Large intestine (tissue), 3 donors: Measurements from ENCODE around the gene PCLO. TPM values are rescaled to one million over a fixed set of nuclear protein-coding genes. Genes with fewer than 3 reads are reported as not detected.
"Not testable (repeated sequence)": the region's sequence is repeated elsewhere in the genome, so short reads cannot be mapped to it uniquely, and the experiment has no call there.

Experiments
- DNase-seq, 2 donors: peaks; one replicate each; pipeline versions ENCODE4 v3.0.0 to v3.0.0-alpha.2; 2013
- H3K27ac ChIP-seq: one replicate; pipeline ENCODE4 v1.5.1; 2013; ENCODE audit warnings: low read length
- H3K27me3 ChIP-seq: 2 replicates; pipeline ENCODE4 v1.6.1; 2013; ENCODE audit warnings: low read length; ENCODE audit not compliant: control insufficient read depth, insufficient read depth
- H3K36me3 ChIP-seq: 2 replicates; pipeline ENCODE4 v1.6.1; 2013; ENCODE audit warnings: low read length; ENCODE audit not compliant: control insufficient read depth, insufficient read depth
- H3K4me1 ChIP-seq: one replicate; pipeline ENCODE4 v1.6.1; 2013; ENCODE audit warnings: low read length; ENCODE audit not compliant: control insufficient read depth, insufficient read depth
- H3K4me3 ChIP-seq: one replicate; pipeline ENCODE4 v1.5.1; 2013; ENCODE audit warnings: low read length
- H3K9me3 ChIP-seq: one replicate; pipeline ENCODE4 v1.6.1; 2013; ENCODE audit warnings: mild to moderate bottlenecking, low read depth, low read length, moderate library complexity; ENCODE audit not compliant: control insufficient read depth
- WGBS: methylation state at CpG from one replicate; pipeline ENCODE4 v1.1.5; 2013; ENCODE audit warnings: low lambda C conversion rate; ENCODE audit not compliant: insufficient coverage; 5-methylcytosine and 5-hydroxymethylcytosine counted together
- polyA plus RNA-seq: library from polyadenylated mRNA; unstranded; fragments of 120-200 nt; gene quantifications from one replicate; pipeline ENCODE4 v1.2.1, GENCODE V29; 2013

The PCLO gene
- polyA plus RNA-seq, 1 donor: 10.7 TPM

DNA sequence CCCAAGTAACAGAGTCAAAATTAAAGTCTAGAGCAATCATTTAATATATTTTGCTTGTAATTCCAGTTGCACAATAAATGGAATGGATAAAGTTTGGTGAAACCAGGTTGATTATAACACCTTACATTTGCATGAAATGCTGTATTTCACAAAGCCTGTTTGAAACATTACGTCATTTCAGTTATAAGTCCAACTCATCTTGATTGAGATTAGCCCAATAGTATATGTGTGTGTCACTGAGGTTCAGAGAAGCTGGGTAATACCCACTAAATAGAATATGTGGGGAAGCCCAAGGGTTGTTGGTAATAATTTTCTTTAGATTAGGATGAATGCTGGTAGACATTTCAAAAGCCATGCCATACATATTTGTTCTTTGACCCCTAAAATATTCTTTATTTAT is 456.3 kb downstream of the PCLO start:
- H3K4me1 ChIP-seq, H3K27me3 ChIP-seq, H3K4me3 ChIP-seq, DNase-seq, H3K27ac ChIP-seq, H3K9me3 ChIP-seq, H3K36me3 ChIP-seq: not testable (repeated sequence)
- no CpG with 5 or more reads among the region's 1 CpG for WGBS

DNA sequence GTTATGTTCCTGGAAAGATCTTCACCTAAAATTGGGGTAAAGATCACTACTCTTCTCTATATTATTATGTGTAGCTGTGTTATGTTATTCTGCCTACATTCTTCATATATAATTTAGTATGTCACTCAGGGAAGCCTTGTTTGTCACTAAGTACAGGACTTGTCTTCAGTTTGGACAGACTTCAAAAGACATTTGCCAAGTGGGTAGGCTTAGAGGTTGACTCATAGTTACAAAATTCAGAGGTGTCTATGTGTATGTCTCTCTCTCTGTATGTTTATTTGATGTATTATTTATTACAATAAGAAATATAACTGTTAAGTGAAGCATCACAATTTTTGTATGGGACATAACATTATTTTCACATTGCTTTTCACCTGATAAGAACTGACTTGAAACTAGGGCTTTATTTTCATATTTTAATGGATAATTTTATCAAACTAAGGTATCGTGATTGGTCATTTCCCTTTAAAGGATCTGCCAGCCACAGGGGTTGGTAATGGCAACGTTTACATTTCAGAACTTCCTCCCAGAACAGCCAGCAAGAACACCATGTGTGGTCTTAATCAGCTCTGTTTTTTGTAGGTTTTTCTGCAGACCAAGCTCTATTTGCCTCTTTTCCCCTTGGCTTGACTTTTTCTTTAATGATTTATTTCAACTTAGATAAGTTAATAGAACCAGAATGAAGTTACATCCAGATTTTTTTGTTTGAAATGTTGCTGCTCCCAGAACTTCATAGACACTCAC is 457.0 kb downstream of the PCLO start:
- no peak overlapping the region for H3K4me3 ChIP-seq
- WGBS: no CpG with 5 or more reads among the region's 2 CpGs
- H3K27me3 ChIP-seq: no peaks in the 10 kb centered on the region
- H3K9me3 ChIP-seq: no peaks in the 10 kb centered on the region
- no peaks in the 10 kb centered on the region for H3K36me3 ChIP-seq
- no peak overlapping the region for H3K27ac ChIP-seq
- no peak for DNase-seq
- peaks cover 6% of the 10 kb centered on the region for H3K4me1 ChIP-seq

GRCh38 chr7:82704121-82704520 is 458.6 kb downstream of the PCLO start:
- no peak overlapping the region for H3K4me3 ChIP-seq
- no peaks in the 10 kb centered on the region for H3K36me3 ChIP-seq
- H3K27ac ChIP-seq: no peak overlapping the region
- peaks cover 13% of the 10 kb centered on the region for H3K4me1 ChIP-seq
- no peaks in the 10 kb centered on the region for H3K9me3 ChIP-seq
- DNase-seq: no peak
- no peaks in the 10 kb centered on the region for H3K27me3 ChIP-seq
